Ovary (tissue), 3 donors: ENCODE measurements around the gene NRTN.

Source experiments
- CTCF ChIP-seq, 3 donors: fragments of 450-650 bp in 2 of 3; fragments of 200-600 bp in 1 of 3; IDR thresholded peaks; one replicate each; pipeline versions ENCODE4 v1.5.1 to v1.8.0; 2016 to 2022; ENCODE audit warnings: antibody characterized with exemption in 3 of 3, mild to moderate bottlenecking in 1 of 3
- EP300 ChIP-seq: sonication (generic); formaldehyde crosslinking; IDR thresholded peaks from one replicate; pipeline ENCODE4 v1.6.1; 2017; ENCODE audit warnings: antibody characterized with exemption
- POLR2A ChIP-seq: fragments of 450-650 bp; IDR thresholded peaks from one replicate; pipeline ENCODE4 v1.6.1; 2017; ENCODE audit warnings: antibody characterized with exemption, mild to moderate bottlenecking, moderate library complexity
- donor health status: DM: no; HTN: no; CAD: no.

GRCh38 chr19:5839065-5840017 is 34.5 kb downstream of the NRTN start, which contains the start of gene FUT6:
- TF ChIP-seq CTCF (IDR thresholded peaks at IDR 0.05) = no peak
- no peak for TF ChIP-seq POLR2A
- TF ChIP-seq EP300 = no peak
